Hepatocyte (in vitro differentiated cells): ENCODE results near the gene FOXN3.

Experiments used
- EZH2 ChIP-seq: fragments of 200-600 bp; sonication (generic); IDR thresholded peaks from 2 replicates; pipeline ENCODE4 v1.6.1; 2016; ENCODE audit warnings: antibody characterized with exemption, mild to moderate bottlenecking, borderline replicate concordance
- TF ChIP-seq, protein P1 (sequence below): fragments of 200-600 bp; sonication (generic); IDR thresholded peaks from 2 replicates; pipeline ENCODE4 v1.5.1; 2016; ENCODE audit warnings: antibody characterized with exemption, mild to moderate bottlenecking; ENCODE audit not compliant: poor library complexity

DNA sequence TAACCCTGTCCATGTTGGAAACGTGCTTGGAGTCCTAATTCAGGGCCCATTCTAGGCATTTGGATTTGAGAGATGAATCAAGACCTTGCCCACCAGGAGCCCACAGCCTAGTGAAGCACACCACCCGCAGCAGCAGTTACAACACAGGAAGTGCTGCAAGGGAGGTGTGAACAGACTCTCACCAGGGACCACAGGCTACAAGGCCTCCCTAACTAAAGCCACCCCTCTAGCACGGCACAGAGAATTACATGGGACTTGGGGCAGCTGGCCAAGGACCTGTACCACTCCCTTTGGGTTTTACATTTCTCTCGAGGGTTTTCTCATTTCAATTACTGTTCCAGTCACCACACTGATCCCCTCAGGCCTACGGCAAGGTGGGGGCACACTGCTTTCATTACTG lies 49.5 kb upstream of the FOXN3 start:
- TF ChIP-seq, protein P1, sequence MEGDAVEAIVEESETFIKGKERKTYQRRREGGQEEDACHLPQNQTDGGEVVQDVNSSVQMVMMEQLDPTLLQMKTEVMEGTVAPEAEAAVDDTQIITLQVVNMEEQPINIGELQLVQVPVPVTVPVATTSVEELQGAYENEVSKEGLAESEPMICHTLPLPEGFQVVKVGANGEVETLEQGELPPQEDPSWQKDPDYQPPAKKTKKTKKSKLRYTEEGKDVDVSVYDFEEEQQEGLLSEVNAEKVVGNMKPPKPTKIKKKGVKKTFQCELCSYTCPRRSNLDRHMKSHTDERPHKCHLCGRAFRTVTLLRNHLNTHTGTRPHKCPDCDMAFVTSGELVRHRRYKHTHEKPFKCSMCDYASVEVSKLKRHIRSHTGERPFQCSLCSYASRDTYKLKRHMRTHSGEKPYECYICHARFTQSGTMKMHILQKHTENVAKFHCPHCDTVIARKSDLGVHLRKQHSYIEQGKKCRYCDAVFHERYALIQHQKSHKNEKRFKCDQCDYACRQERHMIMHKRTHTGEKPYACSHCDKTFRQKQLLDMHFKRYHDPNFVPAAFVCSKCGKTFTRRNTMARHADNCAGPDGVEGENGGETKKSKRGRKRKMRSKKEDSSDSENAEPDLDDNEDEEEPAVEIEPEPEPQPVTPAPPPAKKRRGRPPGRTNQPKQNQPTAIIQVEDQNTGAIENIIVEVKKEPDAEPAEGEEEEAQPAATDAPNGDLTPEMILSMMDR: no peak
- TF ChIP-seq EZH2: no peak
